Neural crest cell (in vitro differentiated cells): ENCODE data around the gene ERMP1. TPM values are rescaled to one million over a fixed set of nuclear protein-coding genes. Genes with fewer than 3 reads are reported as not detected.
A peak's percentile ranks its signal among the peaks of the same experiment; 100 is the strongest.

Experiments
- DNase-seq: peaks from one replicate; pipeline ENCODE4 v3.0.0; 2021; ENCODE audit warnings: low read depth, mixed read lengths, low spot score
- H3K27ac Mint-ChIP-seq: one replicate; pipeline ENCODE4 v1.8.0; 2021; ENCODE audit warnings: mild to moderate bottlenecking, mixed read lengths; ENCODE audit not compliant: unreplicated experiment
- H3K27me3 Mint-ChIP-seq: 2 replicates; pipeline ENCODE4 v1.8.0; 2021; ENCODE audit warnings: low read depth, mild to moderate bottlenecking, mixed read lengths
- H3K36me3 Mint-ChIP-seq: 2 replicates; pipeline ENCODE4 v1.8.0; 2021; ENCODE audit warnings: low read depth, mild to moderate bottlenecking, mixed read lengths
- H3K4me1 Mint-ChIP-seq: 2 replicates; pipeline ENCODE4 v1.8.0; 2021; ENCODE audit warnings: mixed read lengths
- H3K4me3 Mint-ChIP-seq: one replicate; pipeline ENCODE4 v1.8.0; 2021; ENCODE audit warnings: mild to moderate bottlenecking, mixed read lengths
- H3K9me3 Mint-ChIP-seq: 2 replicates; pipeline ENCODE4 v1.8.0; 2021; ENCODE audit warnings: mixed read lengths
- CTCF ChIP-seq: fragments of 200-600 bp; sonication (generic); conservative IDR thresholded peaks from 2 replicates; pipeline ENCODE4 v1.5.0; 2021; ENCODE audit warnings: antibody characterized with exemption, mild to moderate bottlenecking
- total RNA-seq: library from RNA; stranded (reverse); gene quantifications from 2 replicates; pipeline ENCODE4 v1.2.1, GENCODE V29; 2021

ERMP1 gene
- total RNA-seq, 1 donor from 2014 or later, result 5.9 TPM

DNA sequence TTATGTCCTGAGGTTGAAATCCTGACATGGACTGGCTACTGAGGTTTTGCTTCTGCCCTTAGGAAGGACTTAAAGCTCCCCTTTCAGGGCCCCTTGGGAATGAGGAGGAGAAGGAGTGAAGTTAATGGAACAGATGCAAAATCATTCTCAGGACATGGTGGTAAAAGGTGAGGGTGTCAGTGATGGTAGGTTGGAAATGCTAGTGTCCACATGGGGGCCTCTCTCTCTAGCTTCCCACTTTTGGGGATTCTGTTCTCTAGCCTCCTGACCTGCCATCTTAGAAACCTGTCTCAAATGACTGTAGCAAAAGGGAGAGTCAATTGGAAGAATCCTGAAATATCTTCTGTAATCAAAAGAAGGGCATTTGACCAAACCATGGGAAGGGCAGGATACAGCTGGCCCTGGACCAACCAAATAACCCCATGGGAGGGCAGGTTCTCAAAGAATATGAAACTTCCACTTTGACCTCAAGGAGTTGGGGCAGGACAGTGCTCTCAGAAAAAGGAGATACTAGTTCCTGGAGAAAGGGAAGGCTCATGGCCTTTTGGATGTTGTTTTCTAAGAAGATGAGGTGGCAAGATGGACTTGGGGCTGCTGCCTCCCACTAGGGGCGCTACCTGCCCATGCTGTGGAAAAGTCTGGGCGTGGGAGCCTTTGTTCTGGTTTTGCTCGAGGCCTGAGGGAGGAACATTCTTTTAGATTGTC is 36.5 kb upstream of the ERMP1 start:
- H3K4me1 Mint-ChIP-seq, result peaks cover 4% of the 10 kb centered on the region
- TF ChIP-seq CTCF, result peak; percentile 59
- H3K36me3 Mint-ChIP-seq, result no peaks in the 10 kb centered on the region
- no peak for DNase-seq
- H3K9me3 Mint-ChIP-seq, result no peaks in the 10 kb centered on the region
- no peak overlapping the region for H3K4me3 Mint-ChIP-seq
- H3K27me3 Mint-ChIP-seq, result no peaks in the 10 kb centered on the region
- H3K27ac Mint-ChIP-seq, result no peak overlapping the region

DNA sequence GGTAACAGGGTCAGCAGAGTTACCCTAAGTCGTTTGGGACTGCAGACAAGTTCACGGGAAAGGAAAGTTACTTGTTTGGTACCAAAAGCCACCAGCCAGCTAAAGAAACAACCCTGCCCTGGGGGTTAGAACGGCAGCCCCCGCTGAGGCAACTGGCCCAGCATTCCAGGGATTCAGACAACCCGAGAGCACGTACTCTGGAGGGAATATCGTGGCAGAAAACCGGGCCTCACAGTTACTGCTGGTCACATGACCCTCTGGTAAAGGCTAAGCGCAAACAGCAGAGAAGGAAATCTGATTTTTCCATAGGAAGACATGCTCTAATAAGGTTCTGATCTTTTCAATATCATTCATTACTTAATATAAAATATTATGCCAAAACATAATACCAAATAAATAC is 35.3 kb upstream of the ERMP1 start:
- H3K27me3 Mint-ChIP-seq, result no peaks in the 10 kb centered on the region
- peaks cover 11% of the 10 kb centered on the region for H3K4me1 Mint-ChIP-seq
- H3K4me3 Mint-ChIP-seq, result no peak overlapping the region
- no peak for DNase-seq
- no peak for TF ChIP-seq CTCF
- H3K9me3 Mint-ChIP-seq, result no peaks in the 10 kb centered on the region
- no peaks in the 10 kb centered on the region for H3K36me3 Mint-ChIP-seq
- H3K27ac Mint-ChIP-seq, result no peak overlapping the region

DNA sequence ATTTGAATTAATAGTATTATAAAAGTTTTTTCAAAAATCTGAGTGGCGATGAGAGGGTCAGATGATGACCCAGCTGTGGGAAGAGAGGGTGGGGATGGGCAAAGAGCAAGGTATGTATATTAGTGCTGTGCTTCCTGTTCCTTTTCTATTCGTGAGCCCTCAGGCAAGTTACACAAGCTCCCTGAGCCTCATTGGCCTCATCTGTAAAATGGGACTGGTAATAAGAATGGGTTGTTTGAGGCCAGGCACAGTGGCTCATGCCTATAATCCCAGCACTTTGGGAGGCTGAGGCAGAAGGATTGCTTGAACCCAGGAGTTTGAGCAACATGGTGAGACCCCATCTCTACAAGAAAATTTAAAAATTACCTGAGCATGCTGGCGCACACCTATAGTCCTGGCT is 33.8 kb upstream of the ERMP1 start:
- TF ChIP-seq CTCF, result no peak
- Mint-ChIP-seq H3K4me1 (peaks cover 11% of the 10 kb centered on the region), H3K27me3 (no peaks in the 10 kb centered on the region), H3K36me3 (no peaks in the 10 kb centered on the region), H3K9me3 (no peaks in the 10 kb centered on the region), H3K4me3 (no peak overlapping the region), H3K27ac (no peak overlapping the region)
- DNase-seq, result no peak

DNA sequence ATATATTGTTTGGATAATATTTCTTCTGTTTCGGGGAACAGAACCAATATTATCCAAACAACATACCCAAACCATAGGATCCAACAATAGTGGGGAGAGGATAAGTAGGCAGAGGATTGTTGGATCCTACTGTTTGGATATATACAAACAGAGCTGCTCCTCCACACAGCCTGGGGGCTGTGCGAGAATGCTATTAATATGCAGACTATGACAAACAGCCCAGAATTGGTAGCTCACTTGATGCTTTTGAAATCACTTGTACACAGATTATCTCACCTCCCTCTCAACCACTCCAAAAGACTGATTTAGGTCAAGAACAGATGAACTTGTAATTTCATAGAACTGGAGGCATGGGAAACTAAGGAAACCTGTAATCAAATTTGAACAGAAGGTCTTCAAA is 33.4 kb upstream of the ERMP1 start:
- Mint-ChIP-seq H3K4me3 (no peak overlapping the region), H3K4me1 (peaks cover 15% of the 10 kb centered on the region), H3K36me3 (no peaks in the 10 kb centered on the region), H3K9me3 (no peaks in the 10 kb centered on the region), H3K27me3 (no peaks in the 10 kb centered on the region), H3K27ac (no peak overlapping the region)
- DNase-seq, result no peak
- no peak for TF ChIP-seq CTCF

GRCh38 chr9:5864446-5864845 is 31.5 kb upstream of the ERMP1 start:
- H3K36me3 Mint-ChIP-seq, result no peaks in the 10 kb centered on the region
- peaks cover 15% of the 10 kb centered on the region for H3K4me1 Mint-ChIP-seq
- TF ChIP-seq CTCF, result no peak
- no peak overlapping the region for H3K27ac Mint-ChIP-seq
- H3K9me3 Mint-ChIP-seq, result no peaks in the 10 kb centered on the region
- no peak overlapping the region for H3K4me3 Mint-ChIP-seq
- H3K27me3 Mint-ChIP-seq, result no peaks in the 10 kb centered on the region
- no peak for DNase-seq
